Osteocyte (in vitro differentiated cells): ENCODE results near the gene CDC42SE2. TPM values are rescaled to one million over a fixed set of nuclear protein-coding genes. Genes with fewer than 3 reads are reported as not detected.

ENCODE experiments used
- DNase-seq: peaks from one replicate; pipeline ENCODE4 v3.0.0; 2021; ENCODE audit warnings: mixed read lengths; ENCODE audit not compliant: unreplicated experiment; ENCODE audit errors: extremely low spot score
- H3K27ac Mint-ChIP-seq: one replicate; pipeline ENCODE4 v1.8.0; 2021; ENCODE audit warnings: mild to moderate bottlenecking, mixed read lengths; ENCODE audit not compliant: unreplicated experiment
- H3K27me3 Mint-ChIP-seq: one replicate; pipeline ENCODE4 v1.8.0; 2021; ENCODE audit warnings: mixed read lengths; ENCODE audit not compliant: unreplicated experiment
- H3K36me3 Mint-ChIP-seq: one replicate; pipeline ENCODE4 v1.8.0; 2021; ENCODE audit warnings: mixed read lengths; ENCODE audit not compliant: unreplicated experiment
- H3K4me1 Mint-ChIP-seq: one replicate; pipeline ENCODE4 v1.8.0; 2021; ENCODE audit warnings: mixed read lengths; ENCODE audit not compliant: unreplicated experiment
- H3K4me3 Mint-ChIP-seq: one replicate; pipeline ENCODE4 v1.8.0; 2021; ENCODE audit warnings: mild to moderate bottlenecking, moderate library complexity, mixed read lengths; ENCODE audit not compliant: unreplicated experiment
- H3K9me3 Mint-ChIP-seq: one replicate; pipeline ENCODE4 v1.8.0; 2021; ENCODE audit warnings: mixed read lengths; ENCODE audit not compliant: unreplicated experiment
- total RNA-seq: library from RNA; stranded (reverse); gene quantifications from 2 replicates; pipeline ENCODE4 v1.2.1, GENCODE V29; 2021
- TF ChIP-seq, protein P1 (sequence below): fragments of 200-600 bp; sonication (generic); IDR thresholded peaks from 2 replicates; pipeline ENCODE4 v1.5.0; 2021; ENCODE audit warnings: antibody characterized with exemption, mild to moderate bottlenecking, moderate library complexity

CDC42SE2 gene
- total RNA-seq, 1 donor from 2014 or later = 21.6 TPM

DNA sequence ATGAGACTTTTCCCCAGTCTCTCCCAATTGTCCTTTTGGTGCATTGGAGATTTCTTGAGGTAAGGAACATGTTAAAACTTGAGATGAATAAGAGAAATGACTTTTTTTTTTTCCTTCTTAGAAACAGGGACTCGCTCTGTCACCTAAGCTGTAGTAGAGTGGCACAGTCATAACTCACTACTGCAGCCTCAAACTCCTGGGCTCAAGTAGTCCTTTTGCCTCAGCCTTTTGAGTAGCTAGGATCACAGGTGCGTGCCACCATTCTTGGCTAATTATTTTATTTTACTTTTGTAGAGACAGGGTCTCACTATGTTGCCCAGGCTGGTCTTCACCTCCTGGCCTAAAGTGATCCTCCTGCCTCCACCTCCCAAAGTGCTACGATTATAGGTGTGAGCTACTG, 25.9 kb downstream of the CDC42SE2 start:
- H3K27me3 Mint-ChIP-seq = no peaks in the 10 kb centered on the region
- H3K4me3 Mint-ChIP-seq = no peak overlapping the region
- H3K36me3 Mint-ChIP-seq = peaks cover 4% of the 10 kb centered on the region
- H3K27ac Mint-ChIP-seq = no peak overlapping the region
- H3K4me1 Mint-ChIP-seq = peaks cover 3% of the 10 kb centered on the region
- H3K9me3 Mint-ChIP-seq = no peaks in the 10 kb centered on the region
- TF ChIP-seq, protein P1, sequence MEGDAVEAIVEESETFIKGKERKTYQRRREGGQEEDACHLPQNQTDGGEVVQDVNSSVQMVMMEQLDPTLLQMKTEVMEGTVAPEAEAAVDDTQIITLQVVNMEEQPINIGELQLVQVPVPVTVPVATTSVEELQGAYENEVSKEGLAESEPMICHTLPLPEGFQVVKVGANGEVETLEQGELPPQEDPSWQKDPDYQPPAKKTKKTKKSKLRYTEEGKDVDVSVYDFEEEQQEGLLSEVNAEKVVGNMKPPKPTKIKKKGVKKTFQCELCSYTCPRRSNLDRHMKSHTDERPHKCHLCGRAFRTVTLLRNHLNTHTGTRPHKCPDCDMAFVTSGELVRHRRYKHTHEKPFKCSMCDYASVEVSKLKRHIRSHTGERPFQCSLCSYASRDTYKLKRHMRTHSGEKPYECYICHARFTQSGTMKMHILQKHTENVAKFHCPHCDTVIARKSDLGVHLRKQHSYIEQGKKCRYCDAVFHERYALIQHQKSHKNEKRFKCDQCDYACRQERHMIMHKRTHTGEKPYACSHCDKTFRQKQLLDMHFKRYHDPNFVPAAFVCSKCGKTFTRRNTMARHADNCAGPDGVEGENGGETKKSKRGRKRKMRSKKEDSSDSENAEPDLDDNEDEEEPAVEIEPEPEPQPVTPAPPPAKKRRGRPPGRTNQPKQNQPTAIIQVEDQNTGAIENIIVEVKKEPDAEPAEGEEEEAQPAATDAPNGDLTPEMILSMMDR = no peak
- no peak for DNase-seq

DNA sequence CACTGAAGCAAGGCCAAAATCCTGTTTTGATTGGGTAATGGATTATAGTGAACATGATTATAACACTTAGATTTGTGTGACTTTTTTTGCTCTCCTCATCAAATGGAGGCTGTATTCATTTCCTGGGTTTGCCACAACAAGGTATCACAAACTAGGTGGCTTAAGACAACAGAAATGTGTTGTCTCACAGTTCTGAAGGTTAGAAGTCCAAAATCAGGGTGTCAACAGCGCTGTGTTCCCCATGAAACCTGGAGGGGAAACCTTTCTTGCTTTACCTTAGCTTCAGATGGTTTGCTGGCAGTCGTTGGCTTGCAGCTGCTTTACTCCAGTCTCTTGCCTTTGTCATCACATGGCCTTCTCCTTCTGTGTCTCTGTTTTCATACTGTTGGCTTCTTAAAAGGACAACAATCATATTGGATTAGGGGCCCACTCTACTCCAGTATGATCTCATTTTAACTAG, 32.4 kb downstream of the CDC42SE2 start:
- Mint-ChIP-seq H3K27me3 (no peaks in the 10 kb centered on the region), H3K4me3 (no peak overlapping the region), H3K9me3 (no peaks in the 10 kb centered on the region), H3K36me3 (no peaks in the 10 kb centered on the region), H3K4me1 (peaks cover 5% of the 10 kb centered on the region), H3K27ac (no peak overlapping the region)
- DNase-seq = no peak
- TF ChIP-seq, protein P1 = no peak

DNA sequence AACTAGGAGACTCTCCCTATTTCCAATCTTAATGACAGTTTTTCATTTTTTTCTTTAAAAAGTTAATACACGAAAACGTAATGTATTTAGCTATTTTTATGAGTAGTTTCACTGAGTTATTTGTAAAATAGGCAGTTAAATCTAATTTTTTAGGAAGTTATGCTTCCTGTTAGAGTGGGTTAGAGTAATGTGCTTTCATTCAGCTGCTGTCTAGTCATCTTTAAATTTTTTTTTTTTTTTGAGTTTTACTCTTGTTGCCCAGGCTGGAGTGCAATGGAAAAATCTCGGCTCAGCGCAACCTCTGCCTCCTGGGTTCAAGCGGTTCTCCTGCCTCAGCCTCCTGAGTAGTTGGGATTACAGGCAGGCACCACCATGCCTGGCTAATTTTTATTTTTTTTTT, 34.0 kb downstream of the CDC42SE2 start:
- Mint-ChIP-seq H3K27me3 (no peaks in the 10 kb centered on the region), H3K9me3 (no peaks in the 10 kb centered on the region), H3K4me1 (peaks cover 7% of the 10 kb centered on the region), H3K27ac (no peak overlapping the region), H3K36me3 (no peaks in the 10 kb centered on the region), H3K4me3 (no peak overlapping the region)
- DNase-seq = no peak
- TF ChIP-seq, protein P1 = no peak

DNA sequence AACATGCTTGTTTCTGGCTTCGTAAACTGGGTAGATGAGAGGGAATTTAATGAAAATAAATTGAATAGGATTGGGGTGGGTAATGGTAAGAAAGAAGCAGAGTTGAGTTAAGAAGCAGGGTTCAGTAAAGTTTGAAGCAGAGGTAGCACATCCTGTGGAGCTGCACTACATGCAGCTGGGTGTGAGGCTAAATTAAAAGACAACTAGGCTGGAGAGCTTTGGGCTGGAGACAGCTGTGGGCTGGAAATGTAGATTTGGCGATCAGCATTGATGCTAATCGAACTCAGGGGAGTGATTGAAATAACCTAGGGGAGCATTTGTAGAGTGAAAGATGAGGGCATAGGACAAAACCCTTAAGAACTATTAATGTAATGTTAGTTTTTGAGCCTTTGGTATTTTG, 35.6 kb downstream of the CDC42SE2 start:
- no peak for DNase-seq
- H3K4me3 Mint-ChIP-seq = no peak overlapping the region
- TF ChIP-seq, protein P1 = no peak
- peaks cover 17% of the 10 kb centered on the region for H3K4me1 Mint-ChIP-seq
- peaks cover 2% of the 10 kb centered on the region for H3K36me3 Mint-ChIP-seq
- no peaks in the 10 kb centered on the region for H3K27me3 Mint-ChIP-seq
- H3K9me3 Mint-ChIP-seq = no peaks in the 10 kb centered on the region
- H3K27ac Mint-ChIP-seq = no peak overlapping the region

DNA sequence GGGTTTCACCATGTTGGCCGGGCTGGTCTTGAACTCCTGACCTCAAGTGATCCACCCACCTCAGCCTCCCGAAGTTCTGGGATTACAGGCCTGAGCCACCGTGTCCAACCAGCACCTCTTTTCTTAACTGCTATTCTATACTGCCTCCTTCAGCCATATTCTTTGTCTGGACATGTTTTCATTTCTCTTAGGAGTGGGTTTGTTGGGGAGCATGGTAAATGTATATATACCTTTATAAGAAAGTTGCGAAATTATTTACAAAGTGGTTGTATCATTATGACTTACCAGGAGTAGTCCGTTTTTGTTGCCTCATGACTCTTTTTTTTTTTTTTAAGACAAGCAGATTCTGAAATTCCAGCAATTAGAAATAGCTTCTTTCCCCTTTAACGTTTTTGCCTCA, 38.7 kb downstream of the CDC42SE2 start:
- no peak overlapping the region for H3K4me3 Mint-ChIP-seq
- TF ChIP-seq, protein P1 = no peak
- H3K4me1 Mint-ChIP-seq = peaks cover 17% of the 10 kb centered on the region
- H3K27me3 Mint-ChIP-seq = no peaks in the 10 kb centered on the region
- peaks cover 2% of the 10 kb centered on the region for H3K36me3 Mint-ChIP-seq
- peaks cover 7% of the 10 kb centered on the region for H3K9me3 Mint-ChIP-seq
- H3K27ac Mint-ChIP-seq = no peak overlapping the region
- no peak for DNase-seq
